ENCODE data around the gene PAQR3.
A peak's percentile ranks its signal among the peaks of the same experiment; 100 is the strongest.

PAQR3 gene

GRCh38 chr4:78944381-78944780 is 5.1 kb upstream of the PAQR3 start:
- no peak for TF ChIP-seq ZFX (IDR thresholded peaks at IDR 0.05)
- H3K27ac ChIP-seq = no peak overlapping the region

GRCh38 chr4:78940752-78941151 is 1.5 kb upstream of the PAQR3 start:
- TF ChIP-seq CTCF (conservative IDR thresholded peaks at IDR 0.05) = no peak
- TF ChIP-seq ZFX (IDR thresholded peaks at IDR 0.05) = no peak
- H3K27ac ChIP-seq = no peak overlapping the region

- no peak for TF ChIP-seq ZFX (IDR thresholded peaks at IDR 0.05)
- TF ChIP-seq CTCF (conservative IDR thresholded peaks at IDR 0.05) = no peak
- no peak overlapping the region; the same call in 1 of the 2 replicates for H3K27ac ChIP-seq
Measured at GRCh38 chr4:78939667-78940008, 400 bp upstream of the PAQR3 start.

DNA sequence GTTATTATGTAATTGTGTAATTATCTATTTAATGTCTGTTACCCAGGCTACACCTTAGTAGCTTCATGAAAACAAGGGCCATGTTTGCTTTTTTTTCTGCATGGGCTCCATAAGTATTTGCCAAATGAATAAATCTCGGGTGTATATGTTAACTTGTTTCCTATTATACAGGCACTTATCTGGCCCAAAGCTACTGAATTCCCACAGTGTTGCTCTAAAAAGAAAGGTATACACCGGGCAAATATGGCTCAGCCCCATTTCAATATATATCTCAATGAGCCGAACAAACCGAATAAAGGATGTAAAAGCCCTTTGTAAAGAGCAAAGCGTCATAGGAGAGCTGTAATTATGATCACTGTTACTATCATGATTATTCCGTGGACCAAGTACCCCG is 767 bp downstream of the PAQR3 start:
- TF ChIP-seq CTCF (conservative IDR thresholded peaks at IDR 0.05) (no peak), ZFX (IDR thresholded peaks at IDR 0.05) (no peak)
- H3K27ac ChIP-seq = peak overlapping the region; percentile 52; the same call in 1 of the 2 replicates

- TF ChIP-seq ZFX (IDR thresholded peaks at IDR 0.05) = no peak
- TF ChIP-seq CTCF (conservative IDR thresholded peaks at IDR 0.05) = no peak
- H3K27ac ChIP-seq = no peak overlapping the region
Measured at GRCh38 chr4:78937837-78938236, 1.4 kb downstream of the PAQR3 start.

- TF ChIP-seq CTCF (conservative IDR thresholded peaks at IDR 0.05) (no peak), ZFX (IDR thresholded peaks at IDR 0.05) (no peak)
- no peak overlapping the region for H3K27ac ChIP-seq
Measured at GRCh38 chr4:78936989-78937388, 2.2 kb downstream of the PAQR3 start.

- TF ChIP-seq ZFX (IDR thresholded peaks at IDR 0.05) (no peak), CTCF (conservative IDR thresholded peaks at IDR 0.05) (no peak)
Measured at GRCh38 chr4:78930016-78930629, 9.1 kb downstream of the PAQR3 start.

GRCh38 chr4:78928835-78929234 is 10.4 kb downstream of the PAQR3 start:
- TF ChIP-seq ZFX (IDR thresholded peaks at IDR 0.05) (no peak), CTCF (conservative IDR thresholded peaks at IDR 0.05) (no peak)
- no peak overlapping the region for H3K27ac ChIP-seq

More at GRCh38 chr4:78930016-78930629, 9.1 kb downstream of the PAQR3 start:
- H3K27ac ChIP-seq = no peak overlapping the region
